Motor neuron (in vitro differentiated cells): ENCODE measurements around the gene ACER3. TPM values are rescaled to one million over a fixed set of nuclear protein-coding genes. Genes with fewer than 3 reads are reported as not detected.
"Not testable (repeated sequence)": the region's sequence is repeated elsewhere in the genome, so short reads cannot be mapped to it uniquely, and the experiment has no call there.

Source experiments
- ATAC-seq, 8 experiments: fragments of 200-7000 bp; cut with Tn5 transposase; replicated peaks in 6 of 8; 2 replicates each; pipeline ENCODE4 v1.8.0; 2021; ENCODE audit warnings: mild to moderate bottlenecking in 8 of 8, moderate library complexity in 8 of 8
- H3K27ac ChIP-seq, 2 donors: fragments of 250-450 bp; sonication (Bioruptor Pico); 2 replicates each; pipeline ENCODE4 v1.9.0; 2021; ENCODE audit warnings: antibody characterized with exemption in 2 of 2, mild to moderate bottlenecking in 2 of 2, moderate library complexity in 1 of 2
- H3K4me1 ChIP-seq, 2 donors: fragments of 250-450 bp; sonication (Bioruptor Pico); replicated peaks in 1 of 2; 2 replicates each; pipeline ENCODE4 v1.6.1; 2021; ENCODE audit warnings: antibody characterized with exemption in 2 of 2, mild to moderate bottlenecking in 2 of 2, moderate library complexity in 1 of 2
- H3K4me3 ChIP-seq, 5 donors: fragments of 250-450 bp; sonication (Bioruptor Pico); 2 replicates each; pipeline ENCODE4 v1.9.0; 2021; ENCODE audit warnings: antibody characterized with exemption in 5 of 5, mild to moderate bottlenecking in 5 of 5, moderate library complexity in 4 of 5
- WGBS, 10 experiments: fragments of 450-650 bp; shearing (Covaris generic); methylation state at CpG; one replicate each; pipeline ENCODE4 v1.0.0; 2022; 5-methylcytosine and 5-hydroxymethylcytosine counted together
- in situ Hi-C, 9 experiments: fragments of 400-800 bp; cut with MboI; loops; one replicate each; pipeline ENCODE4 v1.15.0; 2021; ENCODE audit warnings: low sequenced_read_pairs in 9 of 9, low pct_unique_long_range_greater_than_20kb in 2 of 9; ENCODE audit not compliant: unreplicated experiment in 9 of 9
- total RNA-seq, 8 experiments: library from RNA; unstranded; fragments of 300-600 nt; gene quantifications; 2 replicates each; pipeline versions ENCODE4 v1.2.3 to v1.2.4, GENCODE V29; 2022

ACER3 gene
- total RNA-seq, 8 experiments from 2014 or later = 7.1 to 15.8 (median 9.2) TPM

- no peak overlapping the region for H3K27ac ChIP-seq
- H3K4me3 ChIP-seq = no peak overlapping the region
- ATAC-seq = no peak
- in situ Hi-C loops = no loop called here
- peaks cover 2 to 21% of the 10 kb centered on the region in 2 donors for H3K4me1 ChIP-seq
Measured at GRCh38 chr11:76891285-76891684, 30.6 kb downstream of the ACER3 start.

- Histone ChIP-seq H3K4me3 (no peak overlapping the region), H3K4me1 (peaks cover 2 to 21% of the 10 kb centered on the region in 2 donors), H3K27ac (no peak overlapping the region)
- in situ Hi-C loops = no loop called here
- no peak for ATAC-seq
- WGBS, 10 experiments = 29 to 100% (median 73%) methylated on average over 1 to 2 of the region's 2 CpGs
Measured at GRCh38 chr11:76891793-76892192, 31.1 kb downstream of the ACER3 start.

- Histone ChIP-seq H3K4me3 (no peak overlapping the region), H3K4me1 (peaks cover 2 to 21% of the 10 kb centered on the region in 2 donors), H3K27ac (no peak overlapping the region)
- WGBS, 10 experiments = 33 to 100% (median 92%) methylated on average over 1 of the region's 1 CpG; no CpG with 5 or more reads in 3 of the 10 experiments
- no peak for ATAC-seq
- in situ Hi-C loops = no loop called here
Measured at GRCh38 chr11:76892306-76892705, 31.6 kb downstream of the ACER3 start.

- Histone ChIP-seq H3K27ac (no peak overlapping the region), H3K4me3 (no peak overlapping the region), H3K4me1 (peaks cover 6 to 7% of the 10 kb centered on the region in 2 donors)
- ATAC-seq = no peak
- WGBS, 10 experiments = 70 to 100% (median 100%) methylated on average over 1 to 2 of the region's 2 CpGs; no CpG with 5 or more reads in 1 of the 10 experiments
- in situ Hi-C loops = no loop called here
Measured at GRCh38 chr11:76897233-76897632, 36.5 kb downstream of the ACER3 start.

GRCh38 chr11:76901144-76901543 lies 40.4 kb downstream of the ACER3 start:
- no peak overlapping the region for H3K27ac ChIP-seq
- WGBS, 10 experiments = 15 to 100% (median 87%) methylated on average over 1 to 3 of the region's 3 CpGs; no CpG with 5 or more reads in 1 of the 10 experiments
- H3K4me3 ChIP-seq = no peak overlapping the region
- ATAC-seq = no peak
- in situ Hi-C loops = loop anchor here in 3 of 9 experiments (25.0 kb wide), 2 partner anchors 89 to 164 kb away; no protein-coding TSS in a partner anchor
- peaks cover 11 to 12% of the 10 kb centered on the region in 2 donors for H3K4me1 ChIP-seq

- in situ Hi-C loops = loop anchor here in 3 of 9 experiments (25.0 kb wide), 2 partner anchors 89 to 164 kb away; no protein-coding TSS in a partner anchor
- 63 to 100% (median 91%) methylated on average over 1 to 6 of the region's 6 CpGs; no CpG with 5 or more reads in 3 of the 10 experiments for WGBS, 10 experiments
- peaks cover 11 to 12% of the 10 kb centered on the region in 2 donors for H3K4me1 ChIP-seq
- not testable (repeated sequence) for H3K4me3 ChIP-seq, ATAC-seq, H3K27ac ChIP-seq
Measured at GRCh38 chr11:76901622-76902021, 40.9 kb downstream of the ACER3 start.

GRCh38 chr11:76902121-76903014 lies 41.6 kb downstream of the ACER3 start:
- Histone ChIP-seq H3K4me1 (peaks cover 11 to 12% of the 10 kb centered on the region in 2 donors), H3K4me3 (no peak overlapping the region), H3K27ac (no peak overlapping the region)
- WGBS, 10 experiments = 63 to 100% (median 80%) methylated on average over 1 to 5 of the region's 5 CpGs
- in situ Hi-C loops = loop anchor here in 3 of 9 experiments (25.0 kb wide), 2 partner anchors 90 to 165 kb away; no protein-coding TSS in a partner anchor
- ATAC-seq = no peak

GRCh38 chr11:76903325-76903724 lies 42.6 kb downstream of the ACER3 start:
- 27% methylated on average over 3 of the region's 3 CpGs; no CpG with 5 or more reads in 9 of the 10 experiments for WGBS, 10 experiments
- Histone ChIP-seq H3K4me3 (no peak overlapping the region), H3K27ac (no peak overlapping the region), H3K4me1 (peaks cover 11 to 12% of the 10 kb centered on the region in 2 donors)
- in situ Hi-C loops = loop anchor here in 3 of 9 experiments (25.0 kb wide), 2 partner anchors 91 to 166 kb away; no protein-coding TSS in a partner anchor
- ATAC-seq = peak in 3 of 8 experiments; percentile 38 to 46 (median 43)

- Histone ChIP-seq H3K27ac (peak overlapping the region in 1 of 2 donors; percentile 40), H3K4me1 (peaks cover 0 to 8% of the 10 kb centered on the region in 2 donors), H3K4me3 (no peak overlapping the region)
- ATAC-seq = peak; percentile 69 to 99 (median 84)
- in situ Hi-C loops = loop anchor here in 3 of 9 experiments (25.0 kb wide), 2 partner anchors 99 to 174 kb away; no protein-coding TSS in a partner anchor
- WGBS, 10 experiments = 45 to 87% (median 69%) methylated on average over 3 to 9 of the region's 9 CpGs
Measured at GRCh38 chr11:76910620-76911414, 50.1 kb downstream of the ACER3 start.

GRCh38 chr11:76911415-76911808 lies 50.7 kb downstream of the ACER3 start:
- no peak overlapping the region for H3K4me3 ChIP-seq
- ATAC-seq = peak in 2 of 8 experiments; percentile 39
- peak overlapping the region in 1 of 2 donors; percentile 40 for H3K27ac ChIP-seq
- in situ Hi-C loops = loop anchor here in 3 of 9 experiments (25.0 kb wide), 2 partner anchors 99 to 174 kb away; no protein-coding TSS in a partner anchor
- peaks cover 0 to 8% of the 10 kb centered on the region in 2 donors for H3K4me1 ChIP-seq
- 0 to 67% (median 20%) methylated on average over 1 of the region's 1 CpG; no CpG with 5 or more reads in 5 of the 10 experiments for WGBS, 10 experiments

GRCh38 chr11:76916712-76917111 lies 56.0 kb downstream of the ACER3 start:
- Histone ChIP-seq H3K4me1 (peaks cover 4% of the 10 kb centered on the region in 2 donors), H3K4me3 (no peak overlapping the region), H3K27ac (no peak overlapping the region)
- in situ Hi-C loops = loop anchor here in 3 of 9 experiments (5.0 to 25.0 kb wide), 3 partner anchors 104 to 179 kb away; no protein-coding TSS in a partner anchor
- no peak for ATAC-seq
- 80 to 100% (median 100%) methylated on average over 1 of the region's 1 CpG; no CpG with 5 or more reads in 2 of the 10 experiments for WGBS, 10 experiments

GRCh38 chr11:76918941-76919386 lies 58.2 kb downstream of the ACER3 start:
- Histone ChIP-seq H3K4me3 (no peak overlapping the region), H3K4me1 (peaks cover 3 to 4% of the 10 kb centered on the region in 2 donors), H3K27ac (no peak overlapping the region)
- in situ Hi-C loops = loop anchor here in 3 of 9 experiments (5.0 to 25.0 kb wide), 3 partner anchors 107 to 182 kb away; no protein-coding TSS in a partner anchor
- ATAC-seq = peak in 7 of 8 experiments; percentile 45 to 77 (median 70)
- WGBS, 10 experiments = 0 to 33% (median 11%) methylated on average over 1 to 3 of the region's 3 CpGs; no CpG with 5 or more reads in 1 of the 10 experiments
